Posterior cingulate gyrus (tissue), 11 donors: Measurements from ENCODE around the gene SH2D4B.

Experiments
- DNase-seq, 10 donors: peaks; one replicate each; pipeline versions ENCODE4 v3.0.0 to v3.0.0-alpha.2; 2020 to 2021; ENCODE audit warnings: mixed read lengths in 3 of 10
- intact Hi-C: fragments of 100-400 bp; cut with DNase I; formaldehyde crosslinking; loops from one replicate; pipeline ENCODE4 v1.15.1; 2023

The SH2D4B gene

DNA sequence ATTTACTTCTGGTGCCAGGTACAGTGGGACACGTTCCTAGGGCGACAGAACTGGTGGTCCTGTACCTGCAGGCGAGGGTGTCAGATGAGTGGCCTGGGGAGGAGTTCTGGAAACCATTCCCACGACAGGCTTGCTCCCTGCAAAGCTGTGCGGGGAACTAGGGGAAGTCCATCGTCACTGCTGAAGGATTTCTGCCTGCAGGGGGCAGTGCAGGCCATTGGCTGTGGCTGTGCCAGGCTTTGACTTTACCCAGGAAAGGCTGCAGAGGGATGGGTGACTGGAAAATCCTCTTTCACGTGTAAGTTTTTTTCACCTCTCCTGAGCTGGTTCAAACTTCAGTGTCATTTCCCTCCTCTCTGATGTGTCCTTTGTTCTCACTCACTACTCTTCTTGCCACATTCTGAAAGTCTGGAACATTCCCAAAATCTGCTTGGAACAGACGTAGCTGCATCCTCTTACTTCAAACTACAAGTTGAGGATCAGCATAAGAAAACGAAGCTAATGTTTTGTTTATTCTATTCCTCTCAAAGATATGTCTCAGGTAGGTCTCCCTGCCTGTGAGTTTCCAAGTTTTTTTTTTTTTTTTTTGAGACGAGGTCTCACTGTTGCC, 126.5 kb downstream of the SH2D4B start:
- intact Hi-C loops, result loop anchor here (5.0 kb wide), 2 partner anchors 258 to 353 kb away; no protein-coding TSS in a partner anchor
- peak; percentile 67 to 97 (median 87) for DNase-seq

DNA sequence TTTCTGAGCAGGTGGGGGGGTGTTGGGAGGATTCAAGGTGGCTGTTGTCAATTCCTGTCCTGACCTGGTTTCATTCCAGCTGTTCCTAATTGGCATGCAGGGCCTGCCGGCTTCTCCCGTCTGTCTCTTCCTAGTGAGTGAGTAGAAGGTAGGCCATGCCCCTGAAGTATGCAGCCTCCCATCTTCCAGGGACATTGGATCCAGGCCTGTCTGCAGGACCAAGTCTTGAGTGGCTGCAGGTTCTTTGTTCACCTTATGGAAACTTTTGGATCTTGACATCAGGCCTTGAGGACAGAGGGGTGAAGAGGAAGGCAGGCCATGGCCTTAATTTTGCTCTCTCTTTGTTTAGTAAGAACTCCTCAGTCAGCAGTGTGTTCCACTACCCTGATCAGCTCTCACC, 131.8 kb downstream of the SH2D4B start:
- intact Hi-C loops, result no loop called here
- no peak for DNase-seq

DNA sequence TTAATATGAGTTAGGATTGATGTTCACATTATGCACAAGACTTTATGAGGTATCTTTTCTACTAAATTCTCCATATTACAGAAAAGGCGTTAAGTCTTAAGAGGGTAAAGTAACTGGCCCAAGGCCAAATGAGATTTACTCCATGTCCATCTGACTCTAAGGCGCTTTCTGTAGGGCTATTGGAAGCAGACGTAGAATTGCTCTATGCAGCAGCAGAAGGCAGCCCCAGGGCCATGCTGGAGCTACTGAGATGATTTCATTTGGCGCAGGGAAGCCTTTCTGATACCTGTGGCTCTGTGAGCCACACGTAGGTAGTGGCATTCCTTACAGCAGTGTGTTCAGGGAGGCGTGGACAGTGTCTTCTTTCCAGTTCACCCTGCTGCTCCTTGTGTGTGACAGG, 133.1 kb downstream of the SH2D4B start:
- DNase-seq, result no peak
- intact Hi-C loops, result no loop called here

DNA sequence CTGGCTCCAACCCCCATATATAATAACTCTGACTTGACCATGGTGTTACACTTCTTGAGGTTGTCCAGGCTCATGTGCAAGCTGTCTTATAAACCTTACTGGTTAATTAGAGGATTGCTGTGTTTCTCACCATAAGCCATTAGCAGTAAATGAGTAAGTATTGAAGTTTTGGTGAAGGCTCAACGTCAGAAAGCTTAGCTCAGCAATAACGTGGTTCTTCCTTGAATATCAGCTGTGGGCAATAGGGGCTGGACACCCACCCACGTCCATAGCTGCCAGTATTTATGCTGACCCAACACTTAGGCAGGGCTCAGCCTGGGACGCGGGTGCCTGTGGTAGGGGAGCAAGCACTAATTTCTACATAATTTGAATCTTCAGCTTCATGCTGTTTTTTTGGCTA, 134.1 kb downstream of the SH2D4B start:
- intact Hi-C loops, result no loop called here
- DNase-seq, result no peak

DNA sequence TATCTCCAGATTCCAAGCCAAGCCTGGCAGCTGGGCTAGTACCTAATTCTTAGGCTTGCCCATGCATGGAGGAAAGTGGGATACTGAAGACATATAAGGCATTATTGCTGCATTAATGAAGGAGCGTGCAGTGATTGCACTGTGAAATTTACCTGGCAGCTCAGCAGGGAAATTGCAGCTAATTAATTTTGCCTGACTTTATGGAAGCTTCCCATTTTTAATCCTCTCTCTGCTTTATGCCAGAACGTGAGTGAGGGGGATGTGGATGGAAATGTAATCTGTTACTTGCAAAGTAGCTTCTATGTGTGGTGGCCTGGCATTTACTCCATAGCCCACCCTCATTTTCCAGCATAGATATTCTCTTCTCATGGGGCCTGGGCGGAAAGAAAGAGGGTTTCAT, 134.9 kb downstream of the SH2D4B start:
- intact Hi-C loops, result no loop called here
- no peak for DNase-seq

DNA sequence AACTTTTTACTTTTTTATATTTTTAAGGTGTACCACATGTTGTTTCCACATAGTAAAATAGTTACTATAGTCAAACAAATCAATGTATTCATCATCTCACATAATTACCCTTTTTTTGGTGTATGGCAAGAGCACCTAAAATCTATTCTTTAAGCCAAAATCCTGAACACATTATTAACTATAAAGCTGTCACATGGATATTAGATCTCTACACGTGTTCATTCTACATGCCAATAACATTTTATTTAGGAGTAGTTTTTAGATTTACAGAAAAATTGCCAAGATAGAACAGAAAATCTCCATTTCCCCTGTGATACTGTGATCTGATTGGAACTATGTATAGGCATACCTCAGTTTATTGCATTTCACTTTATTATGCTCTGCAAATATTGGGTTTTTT, 137.1 kb downstream of the SH2D4B start:
- intact Hi-C loops, result no loop called here
- no peak for DNase-seq

DNA sequence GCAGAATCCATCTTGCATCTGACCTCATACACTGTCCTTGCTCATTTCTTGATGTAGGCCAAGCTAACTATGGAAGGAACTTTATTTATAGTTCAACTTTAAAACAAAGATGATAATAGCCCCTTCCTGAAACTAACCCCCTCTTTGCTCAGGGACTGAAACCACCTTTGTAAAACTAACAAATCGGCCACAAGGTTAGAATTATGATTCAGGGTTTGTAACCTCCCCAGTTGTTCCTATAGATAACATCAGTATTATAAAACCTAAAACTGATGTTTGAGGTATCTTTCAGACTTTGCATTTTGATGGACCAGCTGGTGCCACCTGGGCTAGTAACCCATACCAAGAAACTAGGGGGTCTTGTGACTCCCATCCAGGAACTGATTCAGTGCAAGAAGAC, 143.4 kb downstream of the SH2D4B start:
- no peak for DNase-seq
- intact Hi-C loops, result no loop called here

DNA sequence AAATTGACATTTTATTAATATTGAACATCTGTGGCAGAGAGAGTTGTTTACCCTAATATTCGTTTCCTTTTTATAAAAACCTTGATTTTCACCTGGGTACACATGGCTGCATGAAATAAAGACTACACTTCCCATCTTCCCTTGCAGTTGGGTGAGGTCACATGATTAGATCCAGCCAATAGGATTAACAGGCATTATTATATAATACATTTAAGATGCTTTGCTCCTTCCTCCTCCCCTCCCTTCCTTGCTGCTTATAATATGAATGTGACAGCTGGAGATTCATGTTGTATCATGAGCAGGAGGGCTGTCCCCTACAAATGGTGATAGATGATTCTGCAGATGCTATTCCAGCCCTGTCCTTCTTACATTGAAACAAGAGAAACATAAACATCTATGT, 146.6 kb downstream of the SH2D4B start:
- DNase-seq, result no peak
- intact Hi-C loops, result no loop called here

DNA sequence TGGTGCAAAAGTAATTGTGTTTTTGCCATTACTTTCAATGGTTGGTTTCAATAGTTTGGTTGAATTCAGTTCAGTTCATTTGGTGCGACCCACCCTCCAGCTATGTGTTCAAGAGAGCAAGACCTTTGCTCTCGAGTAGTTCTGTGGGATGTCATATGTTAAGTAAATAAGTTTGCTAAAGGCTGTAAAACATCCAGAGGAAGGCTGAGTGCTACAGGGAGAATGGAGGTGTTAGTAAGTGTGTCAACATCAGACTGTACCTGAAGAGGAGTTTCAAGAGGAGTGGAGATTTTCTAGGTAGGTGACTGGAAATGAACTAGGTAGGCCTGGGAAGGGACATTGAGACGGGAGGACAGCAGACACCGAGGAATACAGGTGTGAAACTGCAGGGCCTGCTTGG, 147.7 kb downstream of the SH2D4B start:
- DNase-seq, result no peak
- intact Hi-C loops, result no loop called here

DNA sequence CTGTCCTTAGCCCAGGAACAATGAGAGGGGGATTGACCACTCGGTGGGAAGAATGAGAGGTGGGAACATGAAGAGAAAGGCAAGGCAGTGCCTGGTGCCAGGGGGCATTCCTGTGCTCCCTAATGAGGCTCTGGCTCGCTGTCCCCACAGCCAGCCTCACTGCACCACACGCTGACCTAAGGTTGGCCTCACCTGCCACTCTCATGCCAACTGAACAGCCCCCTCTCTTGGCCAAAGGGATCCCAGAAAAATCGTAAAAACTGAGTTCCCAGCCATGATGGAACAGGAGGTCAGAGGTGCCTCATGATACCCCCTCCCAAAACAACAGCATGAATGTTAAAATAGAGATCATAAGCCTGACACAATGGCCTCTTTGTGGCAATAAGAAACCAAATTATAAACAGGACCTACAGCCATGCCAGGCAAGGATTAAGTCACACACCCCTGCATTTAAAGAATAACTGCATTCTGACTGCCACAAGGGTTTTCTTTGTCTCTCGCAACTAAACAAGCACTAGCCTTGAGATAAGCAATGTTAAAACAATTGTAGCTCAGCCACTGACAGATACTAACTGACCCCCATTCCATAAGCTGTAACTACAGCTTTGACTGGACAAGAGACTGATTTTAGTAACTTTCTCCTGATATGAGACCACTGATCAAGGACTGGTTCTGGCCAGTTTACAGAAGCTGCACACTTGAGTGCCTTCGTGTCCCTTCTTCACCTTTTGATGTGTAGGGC, 149.2 kb downstream of the SH2D4B start:
- intact Hi-C loops, result no loop called here
- no peak for DNase-seq

DNA sequence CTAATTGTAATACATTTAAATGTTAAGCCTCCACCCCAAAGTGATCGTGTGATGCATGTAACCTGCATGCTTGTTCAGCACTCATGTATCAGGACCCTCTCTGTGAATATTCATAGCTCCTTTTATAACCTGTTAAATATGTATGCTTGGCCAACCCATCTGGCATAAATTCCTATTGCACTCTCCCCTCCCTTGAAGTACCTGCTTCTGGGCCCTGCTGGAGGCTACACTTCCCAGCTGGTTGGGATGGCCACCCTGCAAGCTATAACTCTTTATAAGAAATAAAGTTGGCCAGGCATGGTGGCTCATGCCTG, 149.7 kb downstream of the SH2D4B start:
- intact Hi-C loops, result no loop called here
- DNase-seq, result no peak

DNA sequence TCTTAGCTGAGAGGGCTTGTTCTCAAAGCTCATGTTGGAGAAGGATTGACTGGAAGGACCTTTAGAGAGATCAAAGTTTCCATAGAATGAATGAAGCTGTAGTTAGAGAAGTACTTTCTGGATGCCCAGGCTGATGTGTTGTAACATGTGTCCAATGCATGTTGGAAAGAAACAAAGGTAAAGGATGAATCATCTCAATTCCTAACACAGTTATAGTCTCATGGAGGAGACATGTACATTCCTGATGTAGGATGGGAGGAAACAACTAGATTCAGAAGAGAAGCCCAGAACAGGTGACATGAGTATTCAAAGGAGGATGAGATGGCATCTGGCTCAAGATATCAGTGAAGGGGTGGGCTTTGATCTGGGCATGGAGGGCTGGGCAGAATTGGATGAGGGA, 152.7 kb downstream of the SH2D4B start:
- intact Hi-C loops, result no loop called here
- DNase-seq, result no peak

DNA sequence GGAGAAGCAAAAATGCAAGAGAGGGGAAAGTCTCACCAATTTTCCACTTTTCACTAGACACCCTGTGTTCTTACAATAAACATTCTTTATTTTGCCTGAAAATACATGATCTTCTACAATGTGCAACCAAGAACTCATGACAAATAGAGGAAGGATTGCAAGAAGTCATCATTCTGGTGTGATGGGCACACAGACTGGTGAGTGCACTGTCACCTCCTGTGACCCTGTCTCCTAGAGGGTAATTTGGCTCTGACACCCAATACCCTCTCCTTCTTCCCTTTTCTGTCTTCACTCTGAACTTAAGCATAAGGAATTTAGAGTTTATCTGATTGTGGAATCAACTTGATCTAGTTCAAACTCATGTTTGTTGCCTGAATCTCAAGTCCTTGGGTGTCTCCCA, 153.7 kb downstream of the SH2D4B start:
- no peak for DNase-seq
- intact Hi-C loops, result no loop called here

DNA sequence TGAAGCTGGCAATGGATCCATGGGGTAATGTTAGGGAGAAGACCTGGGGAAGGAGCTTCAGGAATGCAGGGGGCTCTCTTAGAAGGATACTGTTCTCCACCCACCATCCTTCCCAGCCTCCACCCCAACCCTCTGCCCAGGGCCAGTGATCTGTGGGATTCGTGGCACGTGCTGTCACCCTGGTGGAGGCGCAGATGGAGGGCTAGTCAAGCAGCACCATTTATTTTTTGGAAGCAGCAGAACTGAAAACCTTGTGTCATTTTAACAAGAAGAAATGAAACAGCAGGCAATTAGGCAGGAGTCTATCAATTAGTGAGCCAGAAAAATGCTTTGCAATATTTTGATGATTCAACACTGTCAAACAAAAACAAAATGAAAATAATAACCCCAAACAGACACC, 155.9 kb downstream of the SH2D4B start:
- DNase-seq, result no peak

DNA sequence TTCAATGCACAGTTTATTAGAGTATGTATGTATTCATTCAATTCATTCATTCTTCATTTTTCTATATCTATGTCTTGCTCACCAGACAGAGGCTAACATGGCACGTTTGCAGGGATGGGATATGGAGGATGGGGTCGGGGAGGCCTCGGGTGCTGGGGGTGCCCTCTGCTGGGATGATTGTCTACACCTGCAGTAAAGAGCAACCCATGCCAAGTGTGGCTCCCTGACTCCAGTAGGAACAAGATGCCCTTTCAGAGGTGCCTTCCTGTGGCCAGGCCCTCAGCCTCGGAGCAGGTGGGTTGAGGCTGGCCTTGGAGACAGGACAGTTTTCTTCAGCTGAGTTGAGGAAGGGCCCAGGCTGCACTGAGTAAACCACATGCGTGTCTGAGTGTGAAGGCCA, 157.2 kb downstream of the SH2D4B start:
- intact Hi-C loops, result loop anchor here (5.0 kb wide), 2 partner anchors 167 to 322 kb away; no protein-coding TSS in a partner anchor
- no peak for DNase-seq

More for the DNA sequence above, 155.9 kb downstream of the SH2D4B start:
- intact Hi-C loops, result no loop called here
